Liver (tissue), 9 donors: Measurements from ENCODE around the gene AAK1. TPM values are rescaled to one million over a fixed set of nuclear protein-coding genes. Genes with fewer than 3 reads are reported as not detected.

Experiments
- DNase-seq: peaks from one replicate; pipeline ENCODE4 v3.0.0-alpha.2; 2017; ENCODE audit warnings: low spot score
- H3K27ac ChIP-seq, 2 donors: one replicate each; pipeline ENCODE4 v1.7.0; 2013; ENCODE audit warnings: inconsistent platforms in 2 of 2, low read length in 2 of 2, control low read depth in 1 of 2, low read depth in 1 of 2, mild to moderate bottlenecking in 1 of 2
- H3K27me3 ChIP-seq, 4 donors: one replicate each; pipeline versions ENCODE4 v1.6.1 to v1.7.0; 2013; ENCODE audit warnings: low read length in 3 of 4, inconsistent platforms in 1 of 4, mild to moderate bottlenecking in 1 of 4, moderate library complexity in 1 of 4; ENCODE audit not compliant: control insufficient read depth in 4 of 4, insufficient read depth in 4 of 4
- H3K36me3 ChIP-seq, 4 donors: one replicate each; pipeline versions ENCODE4 v1.6.1 to v1.7.0; 2013; ENCODE audit warnings: low read length in 3 of 4, mild to moderate bottlenecking in 3 of 4, low read depth in 1 of 4, moderate library complexity in 1 of 4; ENCODE audit not compliant: control insufficient read depth in 4 of 4, insufficient read depth in 3 of 4
- H3K4me1 ChIP-seq, 4 donors: one replicate each; pipeline versions ENCODE4 v1.6.1 to v1.7.0; 2013; ENCODE audit warnings: low read length in 3 of 4, mild to moderate bottlenecking in 3 of 4, moderate library complexity in 1 of 4; ENCODE audit not compliant: control insufficient read depth in 4 of 4, insufficient read depth in 4 of 4
- H3K4me3 ChIP-seq, 3 donors: one replicate each; pipeline versions ENCODE4 v1.6.1 to v1.7.0; 2013; ENCODE audit warnings: low read length in 3 of 3, control low read depth in 1 of 3, low read depth in 1 of 3, mild to moderate bottlenecking in 1 of 3
- H3K9ac ChIP-seq, 2 donors: one replicate each; pipeline ENCODE4 v1.7.0; 2013; ENCODE audit warnings: low read length in 2 of 2, mild to moderate bottlenecking in 2 of 2, moderate library complexity in 2 of 2, control low read depth in 1 of 2, low read depth in 1 of 2
- H3K9me3 ChIP-seq, 4 donors: one replicate each; pipeline versions ENCODE4 v1.6.1 to v1.7.0; 2013; ENCODE audit warnings: low read length in 3 of 4; ENCODE audit not compliant: control insufficient read depth in 4 of 4
- EGR1 ChIP-seq, 2 donors: IDR thresholded peaks; 2 replicates each; pipeline ENCODE4 v1.6.1; 2016 to 2018; ENCODE audit warnings: antibody characterized with exemption in 2 of 2, low read depth in 2 of 2
- FOXA2 ChIP-seq: IDR thresholded peaks from 2 replicates; pipeline ENCODE4 v1.6.1; 2016; ENCODE audit warnings: antibody characterized with exemption
- MAX ChIP-seq: IDR thresholded peaks from 2 replicates; pipeline ENCODE4 v1.6.1; 2016; ENCODE audit warnings: antibody characterized with exemption
- REST ChIP-seq: IDR thresholded peaks from 2 replicates; pipeline ENCODE4 v1.6.1; 2016; ENCODE audit warnings: antibody characterized with exemption, mild to moderate bottlenecking
- TAF1 ChIP-seq: conservative IDR thresholded peaks from 2 replicates; pipeline ENCODE4 v1.6.1; 2016; ENCODE audit warnings: antibody characterized with exemption, mild to moderate bottlenecking
- WGBS: extraction: QIAGEN DNeasy Blood & Tissue Kit; methylation state at CpG from one replicate; pipeline ENCODE4 v1.1.7; 2013; 5-methylcytosine and 5-hydroxymethylcytosine counted together
- polyA plus RNA-seq, 2 donors: library from polyadenylated mRNA; stranded (reverse) in 1 of 2; unstranded in 1 of 2; fragments of 200-250 nt in 1 of 2; fragments of >200 nt in 1 of 2; fragmentation: Nextera tagmentation in 1 of 2; extraction: Ambion mirVana in 1 of 2; gene quantifications; one replicate each; pipeline versions ENCODE4 v1.2.1 to v1.2.3, GENCODE V29; 2013 to 2015
- total RNA-seq, 2 donors: library from RNA; depleted of rRNA; stranded (reverse); fragments of >200 nt; gene quantifications; one replicate each; pipeline ENCODE4 v1.2.3, GENCODE V29; 2014
- TF ChIP-seq, protein P1 (sequence below): IDR thresholded peaks from 2 replicates; pipeline ENCODE4 v1.6.1; 2016; ENCODE audit warnings: antibody characterized with exemption
- TF ChIP-seq, protein P2 (sequence below): IDR thresholded peaks from 2 replicates; pipeline ENCODE4 v1.6.1; 2016; ENCODE audit warnings: antibody characterized with exemption
- donor health status: healthy.
- donor health status: healthy.
- donor health status: healthy.
- donor health status: healthy.
- donor health status: healthy.

The AAK1 gene
- total and polyA plus RNA-seq, 4 donors, result 3.9 to 14.3 (median 11.3) TPM

- DNase-seq, result no peak
- WGBS, result 94% methylated on average over 2 of the region's 2 CpGs
- Histone ChIP-seq H3K9me3 (no peaks in the 10 kb centered on the region), H3K4me3 (no peak overlapping the region), H3K27me3 (no peaks in the 10 kb centered on the region), H3K9ac (no peak overlapping the region), H3K4me1 (peaks cover 0 to 2% (median 0%) of the 10 kb centered on the region in 4 donors), H3K27ac (no peak overlapping the region), H3K36me3 (peaks cover 2 to 7% (median 4%) of the 10 kb centered on the region in 4 donors)
- TF ChIP-seq, protein P1, sequence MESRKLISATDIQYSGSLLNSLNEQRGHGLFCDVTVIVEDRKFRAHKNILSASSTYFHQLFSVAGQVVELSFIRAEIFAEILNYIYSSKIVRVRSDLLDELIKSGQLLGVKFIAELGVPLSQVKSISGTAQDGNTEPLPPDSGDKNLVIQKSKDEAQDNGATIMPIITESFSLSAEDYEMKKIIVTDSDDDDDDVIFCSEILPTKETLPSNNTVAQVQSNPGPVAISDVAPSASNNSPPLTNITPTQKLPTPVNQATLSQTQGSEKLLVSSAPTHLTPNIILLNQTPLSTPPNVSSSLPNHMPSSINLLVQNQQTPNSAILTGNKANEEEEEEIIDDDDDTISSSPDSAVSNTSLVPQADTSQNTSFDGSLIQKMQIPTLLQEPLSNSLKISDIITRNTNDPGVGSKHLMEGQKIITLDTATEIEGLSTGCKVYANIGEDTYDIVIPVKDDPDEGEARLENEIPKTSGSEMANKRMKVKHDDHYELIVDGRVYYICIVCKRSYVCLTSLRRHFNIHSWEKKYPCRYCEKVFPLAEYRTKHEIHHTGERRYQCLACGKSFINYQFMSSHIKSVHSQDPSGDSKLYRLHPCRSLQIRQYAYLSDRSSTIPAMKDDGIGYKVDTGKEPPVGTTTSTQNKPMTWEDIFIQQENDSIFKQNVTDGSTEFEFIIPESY, result no peak
- TF ChIP-seq FOXA2 (no peak), MAX (no peak), REST (no peak)
Measured at GRCh38 chr2:69545477-69545932, 98.0 kb downstream of the AAK1 start.

DNA sequence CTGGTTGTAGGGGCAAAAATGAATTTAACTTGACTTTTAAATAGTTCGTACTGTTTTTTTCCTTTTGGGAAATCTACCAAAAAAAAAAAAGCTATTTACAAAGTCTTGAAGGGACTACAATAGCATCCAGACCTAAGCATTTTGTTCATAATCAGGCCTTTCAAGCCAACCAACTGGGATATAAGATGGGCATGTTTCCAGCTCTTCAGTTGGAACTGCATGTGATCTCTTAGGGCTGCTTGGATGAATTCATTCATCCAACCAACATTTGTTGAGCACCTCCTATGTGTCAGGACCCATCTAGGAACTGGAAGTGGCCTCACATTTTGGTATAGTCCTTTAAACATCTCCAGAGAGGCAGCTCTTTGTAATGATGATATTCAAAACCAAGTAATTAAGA, 98.6 kb downstream of the AAK1 start:
- no peak overlapping the region for H3K9ac ChIP-seq
- DNase-seq, result no peak
- no peak overlapping the region for H3K27ac ChIP-seq
- WGBS, result 87% methylated on average over 1 of the region's 1 CpG
- H3K4me1 ChIP-seq, result peaks cover 0 to 2% (median 0%) of the 10 kb centered on the region in 4 donors
- H3K27me3 ChIP-seq, result no peaks in the 10 kb centered on the region
- no peaks in the 10 kb centered on the region for H3K9me3 ChIP-seq
- H3K36me3 ChIP-seq, result peaks cover 2 to 7% (median 4%) of the 10 kb centered on the region in 4 donors
- TF ChIP-seq, protein P1, result no peak
- TF ChIP-seq EGR1 (IDR thresholded peaks at IDR 0.05; ENCODE audit: low read depth in 2 of 2) (no peak), MAX (no peak), REST (no peak), TAF1 (no peak)
- TF ChIP-seq, protein P2, sequence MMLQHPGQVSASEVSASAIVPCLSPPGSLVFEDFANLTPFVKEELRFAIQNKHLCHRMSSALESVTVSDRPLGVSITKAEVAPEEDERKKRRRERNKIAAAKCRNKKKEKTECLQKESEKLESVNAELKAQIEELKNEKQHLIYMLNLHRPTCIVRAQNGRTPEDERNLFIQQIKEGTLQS, result no peak
- no peak overlapping the region for H3K4me3 ChIP-seq
